ENCODE measurements around the gene ACSS3.
"Not testable (repeated sequence)": the region's sequence is repeated elsewhere in the genome, so short reads cannot be mapped to it uniquely, and the experiment has no call there.

The ACSS3 gene, protein sequence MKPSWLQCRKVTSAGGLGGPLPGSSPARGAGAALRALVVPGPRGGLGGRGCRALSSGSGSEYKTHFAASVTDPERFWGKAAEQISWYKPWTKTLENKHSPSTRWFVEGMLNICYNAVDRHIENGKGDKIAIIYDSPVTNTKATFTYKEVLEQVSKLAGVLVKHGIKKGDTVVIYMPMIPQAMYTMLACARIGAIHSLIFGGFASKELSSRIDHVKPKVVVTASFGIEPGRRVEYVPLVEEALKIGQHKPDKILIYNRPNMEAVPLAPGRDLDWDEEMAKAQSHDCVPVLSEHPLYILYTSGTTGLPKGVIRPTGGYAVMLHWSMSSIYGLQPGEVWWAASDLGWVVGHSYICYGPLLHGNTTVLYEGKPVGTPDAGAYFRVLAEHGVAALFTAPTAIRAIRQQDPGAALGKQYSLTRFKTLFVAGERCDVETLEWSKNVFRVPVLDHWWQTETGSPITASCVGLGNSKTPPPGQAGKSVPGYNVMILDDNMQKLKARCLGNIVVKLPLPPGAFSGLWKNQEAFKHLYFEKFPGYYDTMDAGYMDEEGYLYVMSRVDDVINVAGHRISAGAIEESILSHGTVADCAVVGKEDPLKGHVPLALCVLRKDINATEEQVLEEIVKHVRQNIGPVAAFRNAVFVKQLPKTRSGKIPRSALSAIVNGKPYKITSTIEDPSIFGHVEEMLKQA

GRCh38 chr12:81077686-81078441 lies at the start of gene ACSS3:
ACSS3 (plus strand) TSS chr12:81078079; CDS start chr12:81078121, 42 bp downstream.
- no peak for DNase-seq (ENCODE audit: low read depth)

DNA sequence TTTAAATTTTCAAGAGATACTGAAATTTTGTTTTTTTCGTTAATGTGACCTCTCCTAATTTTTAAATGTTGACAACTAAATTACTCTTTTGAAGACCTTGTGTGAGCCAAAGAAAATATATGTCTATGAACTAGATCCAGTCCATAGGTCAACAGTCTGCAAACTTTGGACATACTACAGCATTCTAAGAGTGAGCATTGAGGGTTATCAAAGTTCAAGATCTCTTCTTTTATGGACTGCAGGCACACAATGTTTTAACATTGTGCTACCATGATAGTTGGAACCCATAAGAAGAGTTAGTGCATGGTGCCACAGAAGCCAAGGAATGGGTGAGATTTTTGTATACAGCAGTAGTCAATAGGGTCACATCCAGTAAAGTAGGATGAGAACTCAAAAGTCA lies 43.0 kb upstream of the ACSS3 start:
- DNase-seq (ENCODE audit: low read depth): no peak

GRCh38 chr12:81039231-81039630 lies 38.6 kb upstream of the ACSS3 start:
- DNase-seq (ENCODE audit: low read depth): no peak

GRCh38 chr12:81043979-81044740 lies 33.7 kb upstream of the ACSS3 start:
- no peak for DNase-seq (ENCODE audit: low read depth)

DNA sequence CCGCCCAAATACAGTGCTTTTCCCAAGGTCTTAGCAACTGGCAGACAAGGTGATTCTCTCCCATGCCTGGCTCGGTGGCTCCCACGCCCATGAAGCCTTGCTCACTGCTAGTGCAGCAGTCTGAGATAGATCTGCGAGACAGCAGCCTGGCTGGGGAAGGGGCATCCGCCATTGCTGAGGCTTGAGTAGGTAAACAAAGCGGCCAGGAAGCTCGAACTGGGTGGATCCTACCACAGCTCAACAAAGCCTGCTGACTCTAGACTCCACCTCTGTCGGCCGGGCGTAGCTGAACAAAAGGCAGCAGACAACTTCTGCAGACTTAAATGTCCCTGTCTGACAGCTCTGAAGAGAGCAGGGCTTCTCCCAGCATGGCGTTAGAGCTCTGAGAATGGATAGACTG lies 12.9 kb upstream of the ACSS3 start:
- DNase-seq (ENCODE audit: low read depth): not testable (repeated sequence)

GRCh38 chr12:81070846-81071245 lies 7.0 kb upstream of the ACSS3 start:
- DNase-seq (ENCODE audit: low read depth): no peak

GRCh38 chr12:81075539-81075938 lies 2.3 kb upstream of the ACSS3 start:
- DNase-seq (ENCODE audit: low read depth): no peak

DNA sequence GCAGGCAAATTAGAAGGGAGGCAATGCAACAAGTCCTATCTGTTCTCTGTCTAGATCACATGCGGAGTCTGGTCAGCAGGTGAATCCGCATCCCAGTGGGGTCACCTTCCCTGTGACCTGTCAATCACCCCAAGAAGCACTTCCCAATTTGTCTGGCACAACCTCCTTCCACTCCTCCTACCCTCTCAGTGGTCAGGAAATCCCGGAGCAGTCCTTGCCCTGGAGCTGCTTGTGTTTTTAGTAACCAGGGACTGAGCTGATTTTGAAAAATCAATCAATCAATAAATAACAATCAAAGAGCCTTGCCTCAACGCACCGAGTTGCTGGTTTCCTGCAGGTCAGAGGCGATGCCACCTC lies 572 bp upstream of the ACSS3 start:
- DNase-seq (ENCODE audit: low read depth): no peak

GRCh38 chr12:81078469-81079196 lies 754 bp downstream of the ACSS3 start:
- DNase-seq (ENCODE audit: low read depth): no peak

DNA sequence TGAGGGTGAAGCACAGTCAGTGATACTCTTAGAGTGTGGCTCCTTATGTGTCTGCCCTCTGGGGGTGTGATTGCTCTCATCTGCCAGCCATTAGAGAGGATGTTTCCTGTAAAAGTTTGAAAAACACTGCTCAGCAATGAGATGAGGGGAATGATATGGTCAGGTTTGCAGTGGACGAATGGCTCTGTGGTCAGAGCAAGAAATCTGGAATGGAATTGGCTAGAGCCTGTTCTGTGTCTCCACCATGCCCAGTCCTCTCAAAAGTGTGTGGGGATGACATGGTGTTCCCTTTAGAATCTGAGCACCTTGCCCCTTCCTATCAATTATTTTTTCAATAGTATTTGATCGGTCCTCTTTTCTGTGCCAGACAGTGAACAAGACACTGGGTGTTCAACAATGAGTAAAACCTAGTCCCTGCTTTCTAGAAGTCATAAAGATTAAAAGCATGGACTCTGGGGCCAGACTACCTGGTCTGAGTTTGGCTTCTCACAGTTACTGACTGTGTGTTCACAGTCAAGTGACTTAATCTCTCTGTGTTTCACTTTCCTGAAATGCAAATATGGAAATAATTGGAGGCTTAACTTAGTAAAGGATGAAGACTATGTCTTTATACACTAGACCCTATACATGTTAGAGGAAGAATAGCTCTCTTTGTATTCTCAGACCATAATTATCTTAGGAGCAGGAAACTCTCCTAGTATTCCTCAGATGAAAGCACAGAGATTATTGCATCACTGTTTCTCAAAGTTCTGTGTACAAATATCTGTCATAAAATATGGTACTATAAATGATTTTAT lies 1.6 kb downstream of the ACSS3 start:
- DNase-seq (ENCODE audit: low read depth): no peak

- no peak for DNase-seq (ENCODE audit: low read depth)
Observed at GRCh38 chr12:81080431-81080983, 2.6 kb downstream of the ACSS3 start.

GRCh38 chr12:81081726-81082125 lies 3.8 kb downstream of the ACSS3 start:
- no peak for DNase-seq (ENCODE audit: low read depth)

GRCh38 chr12:81083018-81083417 lies 5.1 kb downstream of the ACSS3 start:
- no peak for DNase-seq (ENCODE audit: low read depth)

GRCh38 chr12:81083906-81084513 lies 6.1 kb downstream of the ACSS3 start:
- DNase-seq (ENCODE audit: low read depth): no peak

- no peak for DNase-seq (ENCODE audit: low read depth)
Observed at GRCh38 chr12:81084811-81085350, 7.0 kb downstream of the ACSS3 start.

DNA sequence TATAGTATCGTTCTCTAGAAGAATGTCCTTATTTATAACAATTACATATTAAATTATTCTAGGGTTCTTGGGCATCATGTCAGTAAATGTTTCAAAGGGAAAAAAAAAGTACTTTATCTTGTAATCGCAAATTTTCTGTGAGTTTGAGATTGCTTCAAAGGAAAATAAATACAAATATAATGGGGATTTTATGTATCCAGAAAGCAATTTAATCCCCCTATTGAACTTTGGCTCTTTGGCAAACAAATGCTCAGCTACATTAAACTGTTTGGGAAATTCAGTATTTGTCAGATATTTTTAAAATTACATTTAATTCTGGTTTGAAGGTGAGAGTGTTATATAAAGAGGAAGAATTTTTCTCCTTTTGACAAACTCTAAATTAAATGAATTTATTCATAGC lies 8.0 kb downstream of the ACSS3 start:
- no peak for DNase-seq (ENCODE audit: low read depth)

GRCh38 chr12:81086342-81086741 lies 8.5 kb downstream of the ACSS3 start:
- no peak for DNase-seq (ENCODE audit: low read depth)

DNA sequence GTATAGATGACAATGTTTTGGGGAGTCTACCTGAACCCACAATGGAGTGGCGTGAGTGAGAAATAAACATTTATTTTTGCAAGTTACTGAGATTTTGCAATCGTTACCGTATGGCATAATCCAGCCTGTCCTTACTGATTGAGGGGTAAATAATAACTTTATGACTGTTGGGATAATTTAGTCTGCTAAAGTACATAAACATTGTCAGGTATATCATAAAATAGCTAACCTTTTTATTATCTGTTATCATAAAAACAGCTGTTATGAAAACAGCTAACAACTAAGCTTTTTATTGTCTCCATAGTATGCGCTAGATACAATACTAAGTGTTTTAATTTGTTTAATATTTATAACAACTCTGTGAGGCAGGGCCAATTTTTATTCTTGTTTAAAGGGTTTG lies 10.3 kb downstream of the ACSS3 start:
- DNase-seq (ENCODE audit: low read depth): no peak

DNA sequence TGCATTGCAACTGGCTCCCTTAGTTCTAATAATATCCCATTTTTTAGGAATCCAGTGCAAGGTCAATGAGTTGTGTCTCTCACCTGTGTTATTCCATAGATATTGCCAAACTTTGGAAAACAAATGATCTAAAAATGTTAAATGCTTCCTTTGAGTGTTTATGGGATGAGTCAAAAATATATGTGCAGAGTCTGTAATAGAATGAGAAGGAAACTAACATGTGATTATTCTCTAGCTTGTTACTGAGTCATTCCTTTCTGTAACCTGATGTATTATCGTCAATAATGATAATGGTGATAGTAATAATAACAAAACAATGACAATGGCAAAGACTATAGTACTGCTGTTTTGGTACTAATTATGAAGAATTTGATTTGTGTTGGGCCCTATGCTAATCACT lies 11.5 kb downstream of the ACSS3 start:
- no peak for DNase-seq (ENCODE audit: low read depth)

DNA sequence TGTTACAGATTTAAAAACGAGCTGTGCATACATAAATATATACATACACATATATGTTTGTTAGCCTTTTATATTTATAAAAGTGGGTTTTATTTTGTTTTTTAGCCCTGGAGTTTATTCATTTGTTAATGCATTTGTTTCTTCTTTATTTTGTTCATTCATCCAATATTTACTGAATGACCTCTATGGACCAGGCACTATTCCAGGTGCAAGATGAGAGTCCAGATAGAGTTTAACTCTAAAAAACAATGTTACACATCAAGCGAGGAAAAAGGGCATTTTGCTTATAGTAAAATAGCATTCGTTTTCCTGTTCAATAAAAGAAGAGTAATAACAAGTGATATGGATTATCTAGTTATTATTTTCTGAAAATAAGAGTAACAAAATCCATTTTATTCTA lies 14.2 kb downstream of the ACSS3 start:
- no peak for DNase-seq (ENCODE audit: low read depth)

All from stimulated activated CD8-positive, alpha-beta memory T cell treated with anti-CD3 and anti-CD28 coated beads, Interleukin-12 subunit alpha, Interleukin-12 subunit beta, amount 100 ng/mL, for 4 hours (primary cell).